ENCODE results near the gene ANAPC15. TPM values are rescaled to one million over a fixed set of nuclear protein-coding genes. Genes with fewer than 3 reads are reported as not detected.

ANAPC15 gene
- total and polyA plus RNA-seq, 2 of the 13 experiments (the other 11 are each of a cell fraction or from before 2014, with no cell fraction given): 18.8 to 25.7 TPM

- TF ChIP-seq ARID4A (CRISPR knock-in tag; IDR thresholded peaks at IDR 0.05; ENCODE audit: borderline replicate concordance): no peak
- TF ChIP-seq CENPT (CRISPR knock-in tag; IDR thresholded peaks at IDR 0.05; ENCODE audit: low read depth): no peak
- TF ChIP-seq SMC3 (IDR thresholded peaks at IDR 0.05; ENCODE audit: low read length): peak; percentile 91
- TF ChIP-seq STAT6 (CRISPR knock-in tag; IDR thresholded peaks at IDR 0.05; ENCODE audit: borderline replicate concordance): no peak
- no peak for TF ChIP-seq ZNF879 (CRISPR knock-in tag; IDR thresholded peaks at IDR 0.05)
- TF ChIP-seq ZNF292 (CRISPR knock-in tag; IDR thresholded peaks at IDR 0.05; ENCODE audit: borderline replicate concordance, low read depth): no peak
- TF ChIP-seq NR1H2 (CRISPR knock-in tag; IDR thresholded peaks at IDR 0.05; ENCODE audit: borderline replicate concordance, low read depth): no peak
- TF ChIP-seq, protein P1, sequence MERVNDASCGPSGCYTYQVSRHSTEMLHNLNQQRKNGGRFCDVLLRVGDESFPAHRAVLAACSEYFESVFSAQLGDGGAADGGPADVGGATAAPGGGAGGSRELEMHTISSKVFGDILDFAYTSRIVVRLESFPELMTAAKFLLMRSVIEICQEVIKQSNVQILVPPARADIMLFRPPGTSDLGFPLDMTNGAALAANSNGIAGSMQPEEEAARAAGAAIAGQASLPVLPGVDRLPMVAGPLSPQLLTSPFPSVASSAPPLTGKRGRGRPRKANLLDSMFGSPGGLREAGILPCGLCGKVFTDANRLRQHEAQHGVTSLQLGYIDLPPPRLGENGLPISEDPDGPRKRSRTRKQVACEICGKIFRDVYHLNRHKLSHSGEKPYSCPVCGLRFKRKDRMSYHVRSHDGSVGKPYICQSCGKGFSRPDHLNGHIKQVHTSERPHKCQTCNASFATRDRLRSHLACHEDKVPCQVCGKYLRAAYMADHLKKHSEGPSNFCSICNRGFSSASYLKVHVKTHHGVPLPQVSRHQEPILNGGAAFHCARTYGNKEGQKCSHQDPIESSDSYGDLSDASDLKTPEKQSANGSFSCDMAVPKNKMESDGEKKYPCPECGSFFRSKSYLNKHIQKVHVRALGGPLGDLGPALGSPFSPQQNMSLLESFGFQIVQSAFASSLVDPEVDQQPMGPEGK (CRISPR knock-in tag; IDR thresholded peaks at IDR 0.05): peak; percentile 56; the same call in 1 of the 2 replicates
- no peak for TF ChIP-seq FOXK1 (CRISPR knock-in tag; IDR thresholded peaks at IDR 0.05; ENCODE audit: borderline replicate concordance, low read depth)
- no peak for TF ChIP-seq FOXP1 (IDR thresholded peaks at IDR 0.05)
- no peak for TF ChIP-seq FOXP1 (CRISPR knock-in tag; IDR thresholded peaks at IDR 0.05)
- TF ChIP-seq SAP130 (CRISPR knock-in tag; IDR thresholded peaks at IDR 0.05; ENCODE audit: low read depth): 0 out of 2 replicates have a peak, but pooled peaks have one; percentile 26
- no peak for TF ChIP-seq DPF2 (CRISPR knock-in tag; IDR thresholded peaks at IDR 0.05; ENCODE audit: borderline replicate concordance, low read depth)
- TF ChIP-seq POLR2AphosphoS2 (IDR thresholded peaks at IDR 0.05; ENCODE audit: low read depth, low read length): no peak
- TF ChIP-seq ZNF24 (IDR thresholded peaks at IDR 0.05): no peak
- TF ChIP-seq, protein P2, sequence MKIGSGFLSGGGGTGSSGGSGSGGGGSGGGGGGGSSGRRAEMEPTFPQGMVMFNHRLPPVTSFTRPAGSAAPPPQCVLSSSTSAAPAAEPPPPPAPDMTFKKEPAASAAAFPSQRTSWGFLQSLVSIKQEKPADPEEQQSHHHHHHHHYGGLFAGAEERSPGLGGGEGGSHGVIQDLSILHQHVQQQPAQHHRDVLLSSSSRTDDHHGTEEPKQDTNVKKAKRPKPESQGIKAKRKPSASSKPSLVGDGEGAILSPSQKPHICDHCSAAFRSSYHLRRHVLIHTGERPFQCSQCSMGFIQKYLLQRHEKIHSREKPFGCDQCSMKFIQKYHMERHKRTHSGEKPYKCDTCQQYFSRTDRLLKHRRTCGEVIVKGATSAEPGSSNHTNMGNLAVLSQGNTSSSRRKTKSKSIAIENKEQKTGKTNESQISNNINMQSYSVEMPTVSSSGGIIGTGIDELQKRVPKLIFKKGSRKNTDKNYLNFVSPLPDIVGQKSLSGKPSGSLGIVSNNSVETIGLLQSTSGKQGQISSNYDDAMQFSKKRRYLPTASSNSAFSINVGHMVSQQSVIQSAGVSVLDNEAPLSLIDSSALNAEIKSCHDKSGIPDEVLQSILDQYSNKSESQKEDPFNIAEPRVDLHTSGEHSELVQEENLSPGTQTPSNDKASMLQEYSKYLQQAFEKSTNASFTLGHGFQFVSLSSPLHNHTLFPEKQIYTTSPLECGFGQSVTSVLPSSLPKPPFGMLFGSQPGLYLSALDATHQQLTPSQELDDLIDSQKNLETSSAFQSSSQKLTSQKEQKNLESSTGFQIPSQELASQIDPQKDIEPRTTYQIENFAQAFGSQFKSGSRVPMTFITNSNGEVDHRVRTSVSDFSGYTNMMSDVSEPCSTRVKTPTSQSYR (CRISPR knock-in tag; IDR thresholded peaks at IDR 0.05; ENCODE audit: borderline replicate concordance): peak; percentile 37; the same call in 1 of the 2 replicates
- TF ChIP-seq ZNF101 (CRISPR knock-in tag; IDR thresholded peaks at IDR 0.05; ENCODE audit: borderline replicate concordance, low read depth): no peak
- TF ChIP-seq SSRP1 (CRISPR knock-in tag; IDR thresholded peaks at IDR 0.05): 0 out of 2 replicates have a peak, but pooled peaks have one; percentile 66
- no peak for TF ChIP-seq ZNF790 (CRISPR knock-in tag; IDR thresholded peaks at IDR 0.05; ENCODE audit: borderline replicate concordance)
- peak; percentile 58 for TF ChIP-seq RAD21 (CRISPR knock-in tag; IDR thresholded peaks at IDR 0.05)
Measured at GRCh38 chr11:72091292-72091691, 21.2 kb downstream of the ANAPC15 start (continued).
